GM13977 (cell line): ENCODE data around the gene DRC7.

ENCODE experiments used
- DNase-seq: peaks from one replicate; pipeline ENCODE4 v3.0.0; 2012; ENCODE audit warnings: low spot score
- CTCF ChIP-seq: IDR thresholded peaks from 2 replicates; pipeline ENCODE4 v1.5.1; 2012; ENCODE audit warnings: mild to moderate bottlenecking, control low read depth; ENCODE audit not compliant: insufficient read depth; ENCODE audit errors: extremely low read depth, missing control alignments
- in situ Hi-C: fragments of 300-500 bp; cut with MboI; formaldehyde crosslinking; loops from one replicate; pipeline ENCODE4 v1.12.0; 2022; ENCODE audit warnings: low sequenced_read_pairs, low pct_unique_long_range_greater_than_20kb, mixed read lengths, inconsistent platforms; ENCODE audit not compliant: unreplicated experiment

Gene DRC7

GRCh38 chr16:57781349-57781740, 86.7 kb downstream of the DRC7 start:
- DNase-seq, result no peak
- in situ Hi-C loops, result no loop called here
- no peak for TF ChIP-seq CTCF
